Measurements from ENCODE around the gene ZNF107. TPM values are rescaled to one million over a fixed set of nuclear protein-coding genes. Genes with fewer than 3 reads are reported as not detected.

The ZNF107 gene
- polyA plus RNA-seq, 3 donors = 0.44 to 0.89 (median 0.65) TPM

DNA sequence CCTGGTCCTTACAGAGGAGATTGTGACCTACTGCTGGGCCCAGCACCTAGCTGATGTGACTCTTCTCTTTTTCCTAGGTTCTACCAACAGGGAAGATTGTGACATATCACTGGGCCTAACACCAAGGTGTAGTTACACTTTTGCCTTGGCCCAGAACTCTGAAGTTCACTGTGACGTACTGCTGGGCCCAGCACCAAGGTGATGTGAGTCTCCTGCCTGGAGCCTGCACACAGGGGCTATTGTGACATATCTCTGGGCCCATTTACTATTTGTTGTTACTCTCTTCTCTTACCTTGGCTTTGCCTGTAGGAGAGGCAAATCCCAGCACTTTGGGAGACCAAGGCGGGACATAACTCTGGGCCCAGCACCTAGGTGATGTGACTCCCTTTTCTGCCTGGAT lies 23.1 kb upstream of the ZNF107 start:
- Mint-ChIP-seq H3K4me1 (no peaks in the 10 kb centered on the region), H3K36me3 (no peaks in the 10 kb centered on the region), H3K27me3 (ENCODE audit: low read depth in 3 of 3) (peaks cover 0 to 3% (median 1%) of the 10 kb centered on the region in 3 donors), H3K27ac (no peak overlapping the region), H3K9me3 (peaks cover 9 to 29% (median 18%) of the 10 kb centered on the region in 7 donors), H3K4me3 (no peak overlapping the region)
- 86% methylated on average over 1 of the region's 2 CpGs for WGBS (ENCODE audit: insufficient coverage)
- Histone ChIP-seq H3K27ac (ENCODE audit: low read depth in 1 of 2, low read length in 2 of 2) (no peak overlapping the region), H3K36me3 (replicated peaks in 1 of 2; ENCODE audit: control insufficient read depth in 1 of 2, insufficient read depth in 2 of 2, low read length in 2 of 2) (no peaks in the 10 kb centered on the region), H3K4me3 (replicated peaks in 1 of 3; ENCODE audit: low read depth in 2 of 3, low read length in 3 of 3) (no peak overlapping the region), H3K9me3 (replicated peaks in 1 of 2; ENCODE audit: control insufficient read depth in 1 of 2, insufficient read depth in 1 of 2, low read length in 2 of 2) (peaks cover 18 to 21% of the 10 kb centered on the region in 2 donors), H3K4me2 (replicated peaks; ENCODE audit: extremely low read depth, low read length, poor library complexity, severe bottlenecking) (no peak overlapping the region), H3K9ac (ENCODE audit: insufficient read depth, low read length, poor library complexity, severe bottlenecking) (no peak overlapping the region), H2AFZ (ENCODE audit: insufficient read depth, low read depth, low read length, poor library complexity, severe bottlenecking) (no peak overlapping the region), H3K27me3 (ENCODE audit: control insufficient read depth in 2 of 2, insufficient read depth in 2 of 2, low read length in 2 of 2) (no peaks in the 10 kb centered on the region), H3K79me2 (ENCODE audit: insufficient read depth, low read length) (no peaks in the 10 kb centered on the region), H3K4me1 (ENCODE audit: control insufficient read depth in 1 of 2, insufficient read depth in 2 of 2, low read length in 2 of 2) (no peaks in the 10 kb centered on the region), H4K20me1 (ENCODE audit: insufficient read depth, low read length) (no peaks in the 10 kb centered on the region)
- DNase-seq = no peak
- intact Hi-C loops (cut with micrococcal nuclease) = no loop called here
- TF ChIP-seq, protein P1, sequence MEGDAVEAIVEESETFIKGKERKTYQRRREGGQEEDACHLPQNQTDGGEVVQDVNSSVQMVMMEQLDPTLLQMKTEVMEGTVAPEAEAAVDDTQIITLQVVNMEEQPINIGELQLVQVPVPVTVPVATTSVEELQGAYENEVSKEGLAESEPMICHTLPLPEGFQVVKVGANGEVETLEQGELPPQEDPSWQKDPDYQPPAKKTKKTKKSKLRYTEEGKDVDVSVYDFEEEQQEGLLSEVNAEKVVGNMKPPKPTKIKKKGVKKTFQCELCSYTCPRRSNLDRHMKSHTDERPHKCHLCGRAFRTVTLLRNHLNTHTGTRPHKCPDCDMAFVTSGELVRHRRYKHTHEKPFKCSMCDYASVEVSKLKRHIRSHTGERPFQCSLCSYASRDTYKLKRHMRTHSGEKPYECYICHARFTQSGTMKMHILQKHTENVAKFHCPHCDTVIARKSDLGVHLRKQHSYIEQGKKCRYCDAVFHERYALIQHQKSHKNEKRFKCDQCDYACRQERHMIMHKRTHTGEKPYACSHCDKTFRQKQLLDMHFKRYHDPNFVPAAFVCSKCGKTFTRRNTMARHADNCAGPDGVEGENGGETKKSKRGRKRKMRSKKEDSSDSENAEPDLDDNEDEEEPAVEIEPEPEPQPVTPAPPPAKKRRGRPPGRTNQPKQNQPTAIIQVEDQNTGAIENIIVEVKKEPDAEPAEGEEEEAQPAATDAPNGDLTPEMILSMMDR (IDR thresholded peaks at IDR 0.05) = no peak

DNA sequence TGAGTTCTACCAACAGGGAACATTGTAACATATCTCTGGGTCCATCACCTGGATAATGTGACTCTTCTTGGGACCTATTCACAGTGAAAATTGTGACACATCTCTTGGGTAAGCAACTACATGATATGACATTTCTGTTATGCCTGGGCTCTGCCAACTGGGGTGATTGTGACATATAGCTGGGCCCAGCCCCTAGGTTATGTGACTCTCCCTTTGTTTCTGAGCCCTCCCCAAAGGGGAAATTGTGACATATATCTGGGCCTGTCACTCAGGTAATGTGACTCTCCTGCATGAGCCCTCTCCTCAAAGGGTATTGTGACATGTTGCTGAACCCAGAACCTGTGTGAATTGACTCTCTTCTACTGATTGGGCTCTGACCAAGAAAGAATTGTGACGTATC lies 22.4 kb upstream of the ZNF107 start:
- H3K27me3 ChIP-seq (ENCODE audit: control insufficient read depth in 2 of 2, insufficient read depth in 2 of 2, low read length in 2 of 2) = no peaks in the 10 kb centered on the region
- Mint-ChIP-seq H3K27ac (no peak overlapping the region), H3K9me3 (peaks cover 10 to 33% (median 19%) of the 10 kb centered on the region in 7 donors), H3K4me1 (no peaks in the 10 kb centered on the region), H3K36me3 (no peaks in the 10 kb centered on the region), H3K4me3 (no peak overlapping the region), H3K27me3 (ENCODE audit: low read depth in 3 of 3) (peaks cover 0 to 3% (median 1%) of the 10 kb centered on the region in 3 donors)
- no peaks in the 10 kb centered on the region for H4K20me1 ChIP-seq (ENCODE audit: insufficient read depth, low read length)
- H3K9ac ChIP-seq (ENCODE audit: insufficient read depth, low read length, poor library complexity, severe bottlenecking) = no peak overlapping the region
- H3K36me3 ChIP-seq (replicated peaks in 1 of 2; ENCODE audit: control insufficient read depth in 1 of 2, insufficient read depth in 2 of 2, low read length in 2 of 2) = no peaks in the 10 kb centered on the region
- TF ChIP-seq, protein P1 (IDR thresholded peaks at IDR 0.05) = no peak
- DNase-seq = no peak
- H3K27ac ChIP-seq (ENCODE audit: low read depth in 1 of 2, low read length in 2 of 2) = no peak overlapping the region
- no peak overlapping the region for H3K4me3 ChIP-seq (replicated peaks in 1 of 3; ENCODE audit: low read depth in 2 of 3, low read length in 3 of 3)
- intact Hi-C loops (cut with micrococcal nuclease) = no loop called here
- WGBS (ENCODE audit: insufficient coverage) = no CpG with 5 or more reads among the region's 1 CpG
- H3K4me1 ChIP-seq (ENCODE audit: control insufficient read depth in 1 of 2, insufficient read depth in 2 of 2, low read length in 2 of 2) = no peaks in the 10 kb centered on the region
- no peaks in the 10 kb centered on the region for H3K79me2 ChIP-seq (ENCODE audit: insufficient read depth, low read length)
- H3K4me2 ChIP-seq (replicated peaks; ENCODE audit: extremely low read depth, low read length, poor library complexity, severe bottlenecking) = no peak overlapping the region
- H3K9me3 ChIP-seq (replicated peaks in 1 of 2; ENCODE audit: control insufficient read depth in 1 of 2, insufficient read depth in 1 of 2, low read length in 2 of 2) = peaks cover 20 to 21% of the 10 kb centered on the region in 2 donors
- no peak overlapping the region for H2AFZ ChIP-seq (ENCODE audit: insufficient read depth, low read depth, low read length, poor library complexity, severe bottlenecking)
